Stimulated activated CD8-positive, alpha-beta memory T cell treated with anti-CD3 and anti-CD28 coated beads, Interleukin-7, amount 100 ng/mL, for 48 hours (primary cell): Measurements from ENCODE around the gene OR7C1.
"Not testable (repeated sequence)": the region's sequence is repeated elsewhere in the genome, so short reads cannot be mapped to it uniquely, and the experiment has no call there.

Experiments
- DNase-seq, 2 donors: peaks; one replicate each; pipeline ENCODE4 v3.0.0-alpha.2; 2020; ENCODE audit warnings: low read depth in 1 of 2; ENCODE audit errors: extremely low read depth in 1 of 2

The OR7C1 gene

DNA sequence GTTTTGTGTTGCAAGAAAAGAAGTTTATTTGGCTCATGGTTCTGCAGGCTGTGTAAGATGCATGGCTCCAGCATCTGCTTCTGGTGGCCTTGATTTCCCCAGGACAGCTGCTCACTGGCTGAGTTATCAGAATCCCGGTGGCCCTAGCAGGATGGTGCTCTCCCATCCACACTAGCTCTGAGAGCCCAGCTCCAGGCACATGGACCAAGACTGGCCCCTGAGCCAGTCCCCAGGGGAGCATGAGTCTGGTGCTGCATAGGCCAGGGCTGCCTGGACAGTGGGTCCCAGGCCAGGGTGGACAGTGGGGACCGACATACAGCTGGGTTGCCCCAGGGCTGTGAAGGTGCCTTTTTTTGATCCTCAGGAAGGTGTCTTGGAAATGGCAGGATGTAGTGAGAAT, 67.0 kb downstream of the OR7C1 start:
- DNase-seq = no peak

DNA sequence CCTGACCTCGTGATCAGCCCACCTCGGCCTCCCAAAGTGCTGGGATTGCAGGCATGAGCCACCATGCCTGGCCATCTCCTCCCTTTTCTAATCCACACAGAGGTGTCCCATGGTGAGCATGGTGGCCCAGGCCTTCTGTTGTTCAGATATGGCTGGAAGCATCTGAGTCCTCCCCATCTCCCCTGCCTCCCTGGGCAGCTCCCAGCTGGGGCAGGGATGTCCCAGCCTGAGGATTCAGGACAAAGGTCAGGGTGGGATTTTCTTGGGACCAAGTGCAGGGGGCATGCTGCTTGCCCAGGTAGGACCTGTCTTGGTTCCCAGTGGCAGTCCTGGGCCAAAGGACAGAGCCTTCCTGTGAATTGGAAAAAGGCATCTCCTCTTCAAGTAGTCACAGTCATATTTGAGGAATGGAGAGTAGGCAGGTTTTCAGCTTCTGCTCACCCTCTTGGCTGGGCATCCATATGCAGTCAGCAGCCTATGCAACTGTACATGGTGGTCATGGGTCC, 67.5 kb downstream of the OR7C1 start:
- DNase-seq = no peak

DNA sequence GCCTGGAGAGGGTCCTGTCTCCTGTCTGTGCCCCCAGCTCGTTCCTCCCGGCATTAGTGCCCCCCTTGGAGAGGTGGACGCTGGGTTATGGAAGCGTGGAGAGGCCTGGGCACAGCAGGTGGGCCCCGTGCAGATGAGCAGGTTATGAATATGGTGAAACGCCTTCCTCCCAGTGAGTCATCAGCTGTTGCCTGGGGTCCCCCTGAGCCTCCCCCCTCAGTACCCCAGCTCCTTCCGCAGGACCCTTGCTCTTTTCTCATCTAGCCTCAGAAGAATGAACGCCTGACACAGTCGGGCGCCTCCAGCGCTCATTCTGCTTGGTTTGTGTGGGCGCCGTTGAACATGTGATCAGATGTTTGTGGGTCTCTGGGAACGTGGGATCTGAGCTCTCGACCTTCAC, 69.1 kb downstream of the OR7C1 start:
- DNase-seq = not testable (repeated sequence)

DNA sequence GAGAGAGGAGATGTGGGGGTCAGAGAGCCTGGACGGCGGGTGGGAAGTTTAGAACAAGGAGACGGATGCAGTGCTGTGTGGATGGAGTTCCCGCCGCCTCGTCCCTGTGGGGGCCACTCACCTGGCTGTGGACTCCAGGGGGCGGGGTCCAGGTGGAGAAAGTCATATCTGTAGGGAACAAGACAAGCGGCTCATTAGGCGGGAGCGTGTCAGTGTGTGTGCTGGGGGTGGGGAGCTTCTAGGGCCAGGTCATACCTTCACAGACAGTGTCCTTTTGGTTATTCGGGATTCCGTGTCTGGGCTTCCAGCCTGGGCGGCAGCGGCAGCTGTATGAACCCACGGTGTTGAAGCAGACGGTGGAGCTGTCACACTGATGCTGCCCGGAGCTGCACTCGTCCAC, 69.6 kb downstream of the OR7C1 start:
- not testable (repeated sequence) for DNase-seq

DNA sequence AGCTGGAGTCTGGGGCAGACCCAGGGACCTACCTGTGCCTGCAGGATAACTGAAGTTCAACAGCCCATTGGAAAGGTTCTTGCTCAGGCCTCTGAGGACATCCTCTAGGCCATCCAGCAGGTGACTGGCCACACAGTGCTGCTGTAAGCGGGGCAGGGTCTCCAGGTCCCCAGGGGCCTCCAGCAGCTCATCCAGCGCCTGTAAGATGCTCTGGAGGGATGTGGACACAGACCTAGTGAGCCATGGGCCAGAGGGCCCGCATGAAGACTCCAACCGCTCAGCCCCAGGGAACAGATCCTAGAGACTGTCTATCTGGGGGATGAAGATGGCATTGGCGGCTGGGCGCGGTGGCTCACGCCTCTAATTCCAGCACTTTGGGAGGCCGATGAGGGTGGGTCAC, 70.6 kb downstream of the OR7C1 start:
- DNase-seq = no peak

DNA sequence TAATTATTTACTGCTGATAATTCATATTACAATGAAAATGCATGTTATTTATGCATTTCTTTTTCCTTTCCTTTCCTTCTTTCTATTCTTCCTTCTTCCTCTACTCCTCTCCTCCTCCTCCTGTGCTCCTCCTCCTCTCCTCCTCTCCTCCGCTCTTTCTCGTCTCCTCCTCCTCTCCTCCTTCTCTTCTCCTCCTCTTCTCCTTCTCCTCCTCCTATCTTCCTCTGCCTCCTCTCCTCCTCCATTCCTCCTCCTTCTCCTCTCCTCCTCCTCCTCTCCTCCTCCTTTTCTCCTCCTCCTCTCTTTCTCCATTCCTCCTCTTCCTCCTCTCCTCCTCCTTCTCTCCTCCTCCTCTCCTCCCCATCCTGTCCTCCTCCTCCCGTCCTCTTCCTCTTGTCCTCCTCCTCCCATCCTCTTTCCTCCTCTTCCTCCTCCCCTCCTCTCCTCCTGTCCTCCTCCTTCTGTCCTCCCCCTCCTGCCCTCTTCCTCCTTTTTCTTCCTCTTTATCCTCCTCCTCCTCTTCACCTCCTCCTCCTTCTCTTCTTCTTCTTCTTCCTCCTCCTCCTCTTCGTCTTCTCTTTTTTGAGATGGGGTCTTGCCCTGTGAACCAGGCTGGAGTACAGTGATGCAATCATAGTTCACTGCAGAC, 71.4 kb downstream of the OR7C1 start:
- DNase-seq = no peak

DNA sequence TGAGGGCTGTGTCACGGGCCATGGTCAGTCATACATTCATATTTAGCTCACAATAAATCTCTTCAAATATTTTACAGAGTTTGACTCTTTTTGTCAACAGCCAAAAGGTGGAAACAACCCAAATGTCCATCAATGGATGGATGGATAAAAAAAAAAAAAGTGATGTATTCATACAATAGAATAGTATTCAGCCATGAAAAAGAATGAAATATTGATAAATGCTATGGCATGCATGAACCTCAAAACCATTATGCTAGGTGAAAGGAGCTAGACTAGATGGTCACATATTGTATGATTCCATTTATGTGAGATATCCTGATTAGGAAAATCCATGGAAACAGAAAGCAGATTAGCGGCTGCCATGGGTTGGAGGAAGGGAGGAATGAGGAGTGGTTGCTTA, 72.9 kb downstream of the OR7C1 start:
- DNase-seq = no peak

DNA sequence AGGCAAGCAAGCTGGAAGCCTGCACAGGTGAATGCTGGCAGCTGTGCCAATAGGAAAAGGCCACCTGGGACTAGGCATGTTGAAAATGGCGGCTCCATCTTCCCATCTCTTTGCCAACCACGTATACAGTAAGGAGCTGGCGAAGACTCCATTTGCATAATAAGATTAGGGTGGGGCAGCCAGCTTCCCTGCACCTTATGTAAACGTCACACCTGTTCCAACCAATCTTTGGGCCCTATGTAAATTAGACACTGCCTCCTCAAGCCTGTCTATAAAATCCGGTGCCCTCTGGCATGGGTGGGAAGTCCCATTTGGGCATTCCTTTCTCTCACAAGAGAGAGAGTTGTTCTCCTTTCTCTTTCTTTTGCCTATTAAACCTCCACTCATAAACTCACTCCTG, 73.4 kb downstream of the OR7C1 start:
- DNase-seq = no peak

DNA sequence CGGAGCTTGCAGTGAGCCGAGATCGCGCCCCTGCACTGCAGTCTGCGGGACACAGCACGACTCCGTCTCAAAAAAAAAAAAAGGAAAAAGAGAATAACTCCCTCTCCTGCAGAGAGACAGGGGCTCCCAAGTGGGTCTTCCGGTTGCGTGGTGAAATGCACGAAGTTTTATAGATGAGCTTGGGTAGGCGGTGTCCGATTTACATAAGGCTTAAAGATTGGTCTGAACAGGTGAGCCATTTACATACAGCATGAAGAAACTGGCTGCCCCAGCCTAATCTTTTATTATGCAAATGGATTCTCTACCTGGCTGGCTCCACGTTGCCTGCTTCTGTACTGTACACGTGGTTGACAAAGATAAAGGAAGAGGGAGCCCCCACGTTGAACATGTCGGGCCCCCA, 76.2 kb downstream of the OR7C1 start:
- DNase-seq = no peak

DNA sequence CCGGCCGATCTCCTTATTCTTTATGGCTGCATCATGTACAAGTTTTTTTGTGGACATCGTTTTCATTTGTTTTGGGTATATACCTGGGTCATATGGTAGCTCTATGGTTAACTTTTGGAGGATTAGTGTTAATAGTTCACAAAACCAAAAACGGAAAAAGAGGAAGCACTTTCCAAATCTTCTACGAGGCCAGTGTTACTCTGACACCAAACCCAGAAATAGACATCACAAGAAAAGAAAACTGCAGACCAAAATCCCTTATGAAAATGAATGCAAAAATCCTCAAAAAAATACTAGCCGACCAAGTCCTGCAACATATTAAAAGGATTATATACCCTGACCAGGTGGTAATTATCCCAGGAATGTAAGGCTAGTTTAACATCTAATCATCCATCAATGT, 86.4 kb downstream of the OR7C1 start:
- DNase-seq = no peak
